ENCODE data around the gene INSR.
"Not testable (repeated sequence)": the region's sequence is repeated elsewhere in the genome, so short reads cannot be mapped to it uniquely, and the experiment has no call there.

The INSR gene

DNA sequence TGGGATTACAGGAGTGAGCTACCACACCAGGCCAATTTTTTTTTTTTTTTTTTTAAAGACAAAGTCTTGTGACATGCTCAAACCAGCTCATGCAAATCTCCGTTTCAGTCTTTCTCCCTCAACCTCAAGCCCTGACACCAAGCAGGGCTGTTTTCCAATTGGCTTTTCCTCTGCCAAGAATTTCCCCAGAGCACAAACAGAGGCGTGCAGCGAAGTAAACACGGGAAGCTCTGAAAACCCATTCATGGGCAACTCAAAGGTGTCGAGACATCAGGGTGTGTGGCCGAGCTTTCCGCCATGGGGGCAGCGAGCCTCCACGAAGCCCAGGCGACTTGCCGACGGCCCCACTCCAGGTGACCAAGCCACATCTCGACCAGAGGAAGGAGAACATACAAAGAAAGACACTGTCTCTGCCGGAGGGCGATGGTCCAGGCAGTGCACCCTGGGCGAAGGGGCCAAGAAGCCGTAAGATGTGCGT, 70.0 kb downstream of the INSR start:
- peak; percentile 23 for DNase-seq (ENCODE audit: low spot score)

DNA sequence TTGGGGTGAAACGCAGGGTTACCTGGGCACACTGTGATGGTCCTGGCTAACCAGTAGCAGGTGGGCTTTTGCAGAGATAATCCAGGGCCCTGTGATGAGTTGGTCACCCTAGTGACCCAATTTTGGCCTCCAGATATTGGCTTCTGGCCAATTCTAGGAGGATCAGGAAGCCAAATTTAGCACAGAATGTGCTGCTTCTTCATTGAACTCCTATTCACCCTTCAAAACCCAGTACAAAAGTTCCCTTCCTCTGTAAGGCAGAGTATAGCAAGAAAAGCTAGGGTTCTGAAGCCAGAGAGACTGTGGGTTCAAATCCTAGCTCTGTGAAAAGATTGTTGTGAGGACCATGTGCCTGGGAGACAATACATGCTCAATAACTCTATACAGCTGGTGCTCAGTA, 70.8 kb downstream of the INSR start:
- DNase-seq (ENCODE audit: low spot score) = no peak

DNA sequence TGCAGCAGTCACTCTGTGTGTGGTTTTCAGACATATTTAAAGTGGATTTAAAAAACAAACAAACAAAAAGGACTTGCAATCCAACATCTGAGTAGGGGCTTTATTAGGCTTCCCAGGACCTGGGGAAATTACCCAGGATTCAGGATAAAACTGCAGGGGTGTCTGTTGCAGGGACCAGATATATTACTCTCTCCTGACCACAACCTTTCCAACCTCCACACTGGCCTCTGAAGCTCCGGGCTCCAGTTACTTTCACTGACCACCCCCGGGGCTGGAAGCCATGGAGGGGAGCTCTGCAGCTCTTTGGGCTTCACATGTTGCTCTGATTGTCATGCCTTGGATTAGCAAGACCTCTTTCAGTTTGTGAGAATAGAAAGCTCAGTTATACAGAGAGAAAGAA, 75.2 kb downstream of the INSR start:
- DNase-seq (ENCODE audit: low spot score) = no peak

DNA sequence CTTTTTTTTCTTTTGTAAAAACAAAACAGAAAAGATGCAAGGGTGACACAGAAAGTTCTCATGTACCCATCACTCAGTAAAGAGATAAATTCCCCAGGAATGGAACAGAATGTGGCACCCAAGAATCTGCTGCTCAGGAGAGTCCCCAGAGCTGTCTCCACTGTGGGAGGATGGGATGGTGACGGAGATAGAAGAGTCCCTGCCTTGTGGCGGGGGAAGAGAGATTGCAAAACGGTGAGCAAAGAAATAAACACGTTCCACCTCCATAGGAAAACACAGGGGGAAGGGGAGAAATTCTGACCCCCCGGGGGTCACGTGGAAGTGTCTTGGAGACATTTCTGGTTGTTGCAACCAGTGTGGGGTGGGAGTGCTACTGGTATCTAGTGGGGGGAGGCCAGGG, 76.4 kb downstream of the INSR start:
- DNase-seq (ENCODE audit: low spot score) = no peak

DNA sequence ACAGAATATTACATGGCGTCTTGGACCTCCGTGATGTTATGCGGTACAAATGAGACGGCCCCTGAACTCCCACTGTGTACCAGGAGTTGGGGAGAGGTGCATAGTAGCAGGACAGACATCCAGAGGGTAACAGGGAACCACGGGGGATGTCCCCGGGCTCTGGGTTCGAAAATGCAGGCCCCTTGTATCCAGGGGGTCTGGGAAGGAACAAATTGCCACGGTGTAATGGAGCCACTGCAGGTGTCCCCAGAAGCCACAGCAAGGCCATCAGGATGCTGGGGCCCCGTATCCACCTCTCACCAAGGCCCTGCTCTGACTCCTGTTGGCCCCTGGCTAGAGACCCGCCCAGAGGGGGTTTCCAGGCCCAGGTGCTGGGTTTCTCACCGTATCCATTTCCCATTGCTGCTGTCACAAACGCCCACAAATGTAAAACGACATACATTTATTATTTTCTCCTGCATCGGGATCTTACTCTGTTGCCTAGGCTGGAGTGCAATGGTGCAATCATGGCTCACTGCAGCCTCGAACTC, 77.8 kb downstream of the INSR start:
- no peak for DNase-seq (ENCODE audit: low spot score)

DNA sequence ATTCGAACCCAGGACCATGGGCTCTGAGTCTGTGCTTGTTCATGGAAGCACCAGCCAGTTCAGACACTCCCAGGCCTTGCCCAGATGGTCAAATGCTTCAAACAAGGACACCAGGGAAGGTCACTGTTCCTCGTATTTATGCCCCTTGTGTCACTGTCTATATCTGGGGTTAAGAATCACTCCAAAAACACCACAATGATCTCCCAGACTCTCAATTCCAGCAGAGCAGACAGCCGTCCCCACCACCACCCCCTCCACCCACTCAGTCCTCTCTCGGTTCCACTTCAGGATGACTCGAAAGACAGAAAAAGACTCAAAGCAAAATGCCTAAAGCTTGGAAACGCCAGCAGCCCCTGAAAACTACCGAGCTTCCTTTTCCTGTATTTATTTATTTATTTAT, 79.0 kb downstream of the INSR start:
- no peak for DNase-seq (ENCODE audit: low spot score)

DNA sequence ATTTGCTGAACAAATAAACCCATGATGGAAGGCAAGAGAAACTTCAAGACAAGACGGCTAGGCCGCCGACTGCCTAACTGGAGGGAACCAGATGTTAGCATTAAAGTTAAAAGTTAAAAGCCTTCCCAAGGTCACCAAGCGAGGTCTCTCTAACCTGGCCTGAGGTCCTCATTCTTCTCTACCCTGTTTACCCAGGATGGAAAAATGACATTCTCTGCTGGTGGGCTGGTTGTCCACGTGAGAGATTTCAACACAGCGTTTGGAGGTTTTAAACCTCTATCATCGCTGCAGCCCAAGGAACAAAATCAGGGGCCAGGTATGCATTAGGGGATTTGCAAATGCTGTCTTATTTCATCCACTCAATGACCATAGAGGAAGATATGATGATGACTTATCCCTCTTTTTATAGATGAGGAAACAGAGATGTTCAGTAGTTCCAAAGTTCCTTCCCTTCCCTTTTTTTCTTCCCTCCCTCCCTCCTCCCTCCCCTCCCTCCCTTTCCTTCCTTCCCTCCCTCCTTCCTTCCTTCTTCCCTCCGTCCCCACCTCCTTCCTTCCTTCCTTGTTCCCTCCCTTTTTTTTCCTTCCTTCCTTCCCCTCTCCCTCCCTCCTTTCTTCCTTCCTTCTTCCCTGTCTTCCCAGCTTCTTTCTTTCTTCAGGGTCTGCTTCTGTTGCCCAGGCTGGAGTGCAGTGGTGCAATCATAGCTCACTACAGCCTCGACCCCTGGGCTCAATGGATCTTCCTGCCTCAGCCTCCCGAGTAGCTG, 79.7 kb downstream of the INSR start:
- no peak for DNase-seq (ENCODE audit: low spot score)

DNA sequence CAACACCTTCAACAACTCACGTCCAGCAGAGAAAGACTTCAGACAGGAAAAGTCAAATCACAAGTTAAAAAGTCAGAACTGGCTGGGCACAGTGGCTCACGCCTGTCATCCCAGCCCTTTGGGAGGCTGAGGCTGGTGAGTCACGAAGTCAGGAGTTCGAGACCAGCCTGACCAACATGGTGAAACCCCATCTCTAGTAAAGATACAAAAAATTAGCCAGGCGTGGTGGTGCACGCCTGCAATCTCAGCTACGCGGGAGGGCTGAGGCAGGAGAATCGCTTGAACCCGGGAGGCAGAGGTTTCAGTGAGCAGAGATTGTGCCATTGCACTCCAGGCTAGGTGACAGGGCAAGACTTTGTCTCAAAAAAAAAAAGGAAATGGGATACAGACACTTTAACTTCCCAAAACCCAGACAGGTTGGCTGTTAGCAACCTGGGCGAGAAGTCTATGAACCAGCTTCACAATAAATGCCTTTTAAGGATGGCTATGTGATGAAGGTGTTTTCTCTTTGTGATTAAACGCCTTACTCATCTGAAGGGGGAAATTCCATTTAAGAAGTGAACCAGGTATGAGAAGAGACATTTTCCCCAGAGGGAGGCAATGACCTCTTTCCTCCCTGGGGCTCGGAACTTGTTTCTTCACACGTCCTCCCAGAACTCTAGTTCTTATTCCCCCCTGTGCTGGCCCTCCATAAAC, 80.4 kb downstream of the INSR start:
- DNase-seq (ENCODE audit: low spot score) = no peak

DNA sequence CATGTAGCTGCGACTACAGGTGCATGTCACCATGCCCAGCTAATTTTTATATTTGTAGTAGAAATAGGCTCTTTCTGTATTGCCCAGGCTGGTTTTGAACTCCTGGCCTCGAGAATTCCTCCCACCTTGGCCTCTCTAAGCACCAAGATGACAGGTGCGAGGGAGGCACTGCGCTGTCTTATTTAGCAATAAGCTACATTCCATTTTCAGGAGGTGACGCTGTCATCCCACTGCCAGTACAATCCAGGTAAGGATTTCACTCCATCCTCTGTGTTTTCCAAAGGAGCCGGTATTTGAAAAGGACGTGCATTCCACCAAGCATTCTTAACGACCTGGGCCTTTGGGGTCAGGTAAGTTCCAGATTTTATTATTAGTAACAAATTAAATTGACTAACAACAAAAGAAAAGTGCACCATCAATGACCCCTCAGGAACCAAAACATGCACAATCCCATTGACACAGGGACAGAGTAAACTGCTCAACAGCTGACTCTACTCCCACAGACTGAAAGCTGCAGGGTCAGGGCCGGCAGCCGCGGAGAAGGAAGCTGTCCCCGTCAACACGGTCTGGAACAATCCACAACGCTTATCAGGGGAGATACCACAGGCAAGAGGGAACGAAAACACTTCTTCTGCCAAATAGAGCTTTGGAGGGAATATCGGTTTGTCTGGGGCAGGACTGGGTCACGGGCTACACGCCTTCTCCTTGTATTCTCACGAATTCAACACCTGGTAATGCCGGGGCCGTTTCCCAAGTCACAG, 82.8 kb downstream of the INSR start:
- no peak for DNase-seq (ENCODE audit: low spot score)

DNA sequence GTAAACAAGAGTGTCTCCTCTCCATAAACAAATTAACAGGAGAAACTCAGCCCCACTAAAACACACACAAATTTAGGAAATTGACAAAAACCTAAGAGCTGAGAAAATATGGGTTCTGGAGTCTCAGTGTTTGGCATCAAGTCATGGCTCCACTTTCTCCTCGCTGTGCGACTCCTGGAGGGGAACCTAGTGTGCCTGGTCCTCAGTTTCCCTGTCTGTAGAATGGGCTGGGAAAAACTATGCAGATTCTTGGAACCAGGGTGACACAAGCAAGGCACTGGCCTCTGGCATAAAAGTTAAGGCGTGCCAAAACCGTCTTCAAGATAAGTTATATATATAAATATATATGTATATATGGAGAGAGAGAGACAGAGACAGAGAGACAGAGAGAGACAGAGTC, 83.9 kb downstream of the INSR start:
- DNase-seq (ENCODE audit: low spot score) = no peak

DNA sequence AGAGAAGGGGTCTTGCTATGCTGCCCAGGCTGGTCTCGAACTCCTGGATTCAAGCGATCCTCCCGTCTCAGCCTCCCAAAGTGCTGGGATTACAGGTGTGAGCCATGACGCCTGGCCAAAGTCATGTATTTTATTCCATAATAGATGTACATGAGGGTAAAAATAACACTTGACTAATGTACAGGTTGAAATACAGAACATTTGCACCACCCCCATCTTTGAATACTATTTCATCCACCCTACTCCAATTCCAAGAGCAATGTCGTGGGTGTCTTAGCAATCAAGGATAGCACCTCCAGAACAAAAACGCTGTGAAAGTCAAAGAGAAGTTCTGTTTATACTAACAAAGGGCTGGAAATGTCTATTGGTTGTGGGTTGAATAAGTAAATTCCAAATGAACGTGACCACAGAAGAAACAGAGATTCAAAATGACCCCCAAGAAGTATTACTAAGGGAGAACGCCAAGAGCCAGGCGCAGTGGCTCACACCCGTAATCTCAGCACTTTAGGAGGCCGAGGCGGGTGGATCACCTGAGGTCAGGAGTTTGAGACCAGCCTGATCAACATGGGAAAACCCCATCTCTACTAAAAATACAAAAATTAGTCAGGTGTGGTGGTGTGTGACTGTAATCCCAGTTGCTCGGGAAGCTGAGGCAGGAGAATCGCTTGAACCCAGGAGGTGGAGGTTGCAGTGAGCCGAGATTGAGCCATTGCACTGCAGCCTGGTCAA, 84.5 kb downstream of the INSR start:
- not testable (repeated sequence) for DNase-seq (ENCODE audit: low spot score)

DNA sequence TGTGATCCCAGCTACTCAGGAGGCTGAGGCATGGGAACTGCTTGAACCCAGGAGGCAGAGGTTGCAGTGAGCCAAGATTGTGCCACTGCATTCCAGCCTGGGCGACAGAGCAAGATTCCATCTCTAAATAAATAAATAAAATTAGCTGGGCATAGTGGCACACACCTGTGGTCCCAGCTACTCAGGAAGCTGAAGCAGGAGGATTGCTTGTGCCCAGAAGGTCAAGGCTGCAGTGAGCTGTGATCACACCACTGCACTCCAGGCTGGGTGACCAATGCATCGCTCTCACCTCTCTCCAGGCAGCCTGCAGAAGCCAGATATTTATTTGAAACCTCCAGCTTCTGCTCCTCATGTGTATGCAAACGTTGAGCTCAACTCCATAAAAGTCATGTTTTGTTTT, 85.2 kb downstream of the INSR start:
- not testable (repeated sequence) for DNase-seq (ENCODE audit: low spot score)

DNA sequence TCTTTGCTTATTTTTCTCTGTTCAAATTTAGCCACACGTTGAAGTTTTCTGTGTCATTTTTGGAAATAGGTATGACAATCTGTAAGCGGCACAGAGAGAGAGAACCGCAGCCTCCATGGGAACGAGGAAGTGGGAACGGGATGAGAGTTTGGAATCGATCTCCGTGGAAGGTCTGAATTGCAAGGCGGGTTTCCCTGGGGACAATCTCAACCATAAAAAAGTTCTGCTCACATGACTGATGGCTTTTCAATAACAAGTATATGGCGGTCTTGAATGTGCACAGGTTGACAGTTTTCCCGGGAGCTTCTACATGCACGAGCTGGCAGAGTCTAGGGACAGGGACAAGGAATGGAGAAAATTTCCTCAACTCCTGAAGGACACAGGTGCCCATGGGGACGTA, 90.9 kb downstream of the INSR start:
- DNase-seq (ENCODE audit: low spot score) = no peak

DNA sequence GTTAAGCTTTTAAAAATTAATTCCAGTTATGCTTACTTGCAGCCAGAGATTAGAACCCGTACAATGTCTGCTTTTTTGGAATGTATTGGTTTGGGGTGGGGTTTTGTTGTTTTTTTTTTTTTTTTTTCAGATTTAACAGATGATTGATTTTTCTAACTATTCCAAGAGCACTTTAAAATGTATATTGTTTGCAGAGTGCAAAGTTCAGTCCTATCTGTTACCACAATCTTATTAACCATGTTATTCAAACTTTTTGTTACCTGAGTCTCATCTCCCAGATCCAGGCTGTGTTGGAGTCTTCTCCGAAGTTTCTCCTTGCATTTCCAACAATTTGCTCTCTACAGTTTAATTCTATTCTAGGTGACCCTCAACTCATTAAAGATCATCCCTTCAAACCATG, 91.3 kb downstream of the INSR start:
- DNase-seq (ENCODE audit: low spot score) = no peak

DNA sequence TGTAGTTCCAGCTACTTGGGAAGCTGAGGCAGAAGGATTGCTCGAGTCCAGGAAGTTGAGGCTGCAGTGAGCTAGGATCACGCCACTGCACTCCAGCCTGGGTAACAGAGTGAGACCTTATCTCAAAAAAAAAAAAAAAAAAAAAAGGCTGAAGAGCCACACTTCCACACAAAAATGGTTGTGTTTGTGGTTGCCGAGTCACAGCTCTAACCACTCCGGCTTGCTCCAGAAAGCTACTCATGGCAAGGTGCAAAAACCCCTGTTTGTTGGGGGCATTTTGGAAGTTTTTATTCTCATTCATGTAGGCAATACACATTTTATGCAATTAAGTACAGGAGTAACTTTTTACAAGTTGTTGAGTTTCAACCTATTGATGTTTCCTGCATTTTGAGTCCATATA, 93.5 kb downstream of the INSR start:
- no peak for DNase-seq (ENCODE audit: low spot score)

DNA sequence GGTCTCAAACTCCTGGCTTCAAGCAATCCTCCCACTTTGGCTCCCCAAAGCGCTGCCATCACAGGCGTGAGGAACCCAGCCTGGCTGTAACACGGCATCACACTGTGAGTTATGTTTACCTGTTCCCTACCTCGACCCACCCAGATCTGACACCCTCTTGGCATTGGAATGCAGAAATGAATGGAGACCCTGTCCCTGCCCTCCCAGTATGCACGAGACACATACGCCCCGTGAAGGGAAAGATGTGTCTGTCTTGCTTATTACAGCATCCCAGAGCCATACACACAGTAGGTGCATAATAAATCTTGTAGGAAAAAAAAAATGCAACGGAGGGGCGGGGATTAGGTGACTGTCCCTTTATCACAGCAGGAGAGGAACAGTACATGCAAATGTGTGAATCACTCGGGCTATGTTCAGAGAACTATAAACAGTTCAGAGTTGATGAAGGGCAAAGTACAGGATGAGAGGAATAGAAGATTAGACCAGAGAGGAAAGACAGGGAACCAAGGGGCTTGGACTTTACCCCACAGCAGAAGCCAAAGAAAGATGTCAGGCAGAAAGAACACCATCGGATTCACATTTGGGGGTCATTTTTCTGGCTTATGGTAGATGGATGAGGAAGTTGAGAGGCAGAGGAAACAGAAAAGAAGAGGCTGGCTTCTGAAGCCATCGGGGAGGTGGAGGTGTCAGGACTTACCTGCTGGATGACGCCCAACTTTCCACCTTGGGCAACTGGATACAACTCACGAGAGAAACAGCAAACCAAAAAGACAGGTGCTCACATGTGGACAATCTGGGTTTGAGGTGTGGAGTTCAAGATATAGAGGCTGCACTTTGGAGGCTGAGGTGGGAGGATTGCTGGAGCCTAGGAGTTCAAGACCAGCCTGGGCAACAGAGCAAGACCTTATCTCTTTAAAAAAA, 94.3 kb downstream of the INSR start:
- no peak for DNase-seq (ENCODE audit: low spot score)

DNA sequence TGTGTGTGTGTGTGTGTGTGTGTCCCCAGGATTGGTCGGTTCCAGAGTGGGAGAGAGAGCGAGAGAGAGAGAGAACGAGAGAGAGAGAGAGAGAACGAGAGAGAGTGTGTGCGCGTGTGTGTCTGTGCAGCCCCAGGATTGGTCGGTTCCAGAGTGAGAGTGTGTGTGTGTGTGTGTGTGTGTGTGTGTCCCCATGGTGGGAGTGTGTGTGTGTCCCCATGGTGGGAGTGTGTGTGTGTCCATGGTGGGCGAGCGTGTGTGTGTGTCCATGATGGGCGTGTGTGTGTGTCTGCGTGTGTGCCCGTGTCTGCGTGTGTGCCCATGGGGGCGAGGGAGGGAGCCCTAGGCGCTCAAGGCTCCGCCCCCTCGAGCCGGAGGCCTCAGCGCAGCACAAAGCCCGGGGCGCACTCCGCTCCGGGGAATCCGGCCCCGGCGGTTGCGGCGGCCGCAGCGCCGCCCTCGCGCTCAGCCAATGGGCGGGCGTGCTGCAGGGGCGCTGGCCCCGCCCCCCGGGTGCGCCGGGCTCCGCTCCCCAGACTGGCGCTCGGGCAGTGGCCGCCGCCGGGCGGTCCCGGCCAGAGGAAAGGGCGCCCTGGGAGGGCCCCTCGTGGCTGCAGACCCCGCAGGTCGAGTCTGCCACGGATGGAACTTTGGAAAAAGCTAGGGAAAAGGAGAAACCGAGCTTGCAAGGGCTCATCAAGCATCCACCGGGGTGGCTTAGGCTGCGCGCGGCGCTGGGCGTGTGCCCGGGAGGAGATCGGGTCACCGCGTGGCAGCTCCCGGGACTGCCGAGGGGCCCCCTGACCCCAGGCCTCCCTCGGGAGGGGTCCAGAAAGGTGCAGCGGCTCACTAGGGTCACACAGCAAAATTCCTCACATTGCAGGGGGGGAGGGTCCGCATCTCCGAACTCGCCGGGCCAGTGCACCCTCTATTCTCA, 96.2 kb downstream of the INSR start:
- DNase-seq (ENCODE audit: low spot score) = peak; percentile 98

DNA sequence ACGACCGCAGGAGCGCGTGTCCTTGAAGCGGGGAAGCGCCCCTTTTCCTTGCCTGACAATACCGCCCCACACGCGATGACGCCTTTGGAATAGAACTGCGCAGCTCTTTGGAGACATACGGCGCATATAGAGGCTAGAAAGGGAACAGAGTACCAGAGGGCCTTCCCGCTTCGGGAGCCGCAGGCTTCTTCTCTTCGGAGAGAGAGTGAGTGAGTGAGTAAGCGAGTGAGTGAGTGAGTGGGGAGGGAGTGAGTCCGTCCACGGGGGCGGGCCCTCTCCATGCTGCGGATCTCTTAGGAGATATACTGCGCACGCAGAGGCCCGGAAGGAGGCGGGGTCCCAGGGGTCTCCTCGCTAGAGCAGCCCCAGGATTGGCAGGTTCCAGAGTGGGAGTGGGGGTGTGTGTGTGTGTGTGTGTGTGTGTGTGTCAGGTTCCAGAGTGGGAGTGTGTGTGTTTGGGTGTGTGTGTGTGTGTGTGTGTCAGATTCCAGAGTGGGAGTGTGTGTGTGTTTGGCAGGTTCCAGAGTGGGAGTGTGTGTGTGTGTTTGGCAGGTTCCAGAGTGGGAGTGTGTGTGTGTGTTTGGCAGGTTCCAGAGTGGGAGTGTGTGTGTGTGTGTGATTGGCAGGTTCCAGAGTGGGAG, 97.0 kb downstream of the INSR start:
- peak; percentile 85 for DNase-seq (ENCODE audit: low spot score)

DNA sequence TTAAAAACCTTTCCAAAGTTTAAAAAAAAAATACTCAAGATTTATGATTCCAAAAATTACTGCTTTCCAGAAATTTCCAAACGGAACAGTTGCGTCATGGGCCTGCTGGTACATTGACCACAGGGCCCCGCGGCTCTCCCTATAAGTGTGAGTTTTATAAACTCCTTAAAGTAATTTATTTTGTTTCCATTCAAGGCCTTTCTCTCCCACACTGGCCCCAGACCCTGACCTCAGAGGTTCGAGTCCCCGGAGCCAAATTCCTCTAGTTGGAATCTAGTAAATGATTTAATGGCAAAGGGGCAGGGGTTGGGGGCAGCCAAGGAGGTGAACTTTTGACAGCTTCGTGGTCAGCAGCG, 97.5 kb downstream of the INSR start:
- DNase-seq (ENCODE audit: low spot score) = no peak
